Measurements from ENCODE around the gene FARSB.

DNA sequence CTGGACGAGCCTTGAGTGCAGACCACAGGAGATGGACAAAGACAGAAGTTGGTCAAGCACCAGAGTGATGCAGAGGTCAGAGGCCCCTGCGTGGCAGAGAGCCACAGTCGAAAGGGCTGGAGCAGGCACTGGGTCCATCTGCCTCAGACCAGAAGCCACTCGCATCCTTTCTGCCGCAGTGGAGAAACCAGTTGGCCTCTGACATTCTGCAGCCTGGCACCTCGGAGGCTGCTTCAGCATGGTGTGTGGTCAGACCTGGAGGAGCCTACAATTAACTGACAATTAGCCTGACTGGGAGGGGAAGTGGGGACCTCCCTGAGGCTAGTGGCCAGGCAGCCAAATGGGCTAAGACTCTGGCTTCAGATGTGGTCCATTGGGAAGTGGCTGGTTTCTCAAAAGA lies 120.4 kb downstream of the FARSB start:
- TF ChIP-seq, protein P1, sequence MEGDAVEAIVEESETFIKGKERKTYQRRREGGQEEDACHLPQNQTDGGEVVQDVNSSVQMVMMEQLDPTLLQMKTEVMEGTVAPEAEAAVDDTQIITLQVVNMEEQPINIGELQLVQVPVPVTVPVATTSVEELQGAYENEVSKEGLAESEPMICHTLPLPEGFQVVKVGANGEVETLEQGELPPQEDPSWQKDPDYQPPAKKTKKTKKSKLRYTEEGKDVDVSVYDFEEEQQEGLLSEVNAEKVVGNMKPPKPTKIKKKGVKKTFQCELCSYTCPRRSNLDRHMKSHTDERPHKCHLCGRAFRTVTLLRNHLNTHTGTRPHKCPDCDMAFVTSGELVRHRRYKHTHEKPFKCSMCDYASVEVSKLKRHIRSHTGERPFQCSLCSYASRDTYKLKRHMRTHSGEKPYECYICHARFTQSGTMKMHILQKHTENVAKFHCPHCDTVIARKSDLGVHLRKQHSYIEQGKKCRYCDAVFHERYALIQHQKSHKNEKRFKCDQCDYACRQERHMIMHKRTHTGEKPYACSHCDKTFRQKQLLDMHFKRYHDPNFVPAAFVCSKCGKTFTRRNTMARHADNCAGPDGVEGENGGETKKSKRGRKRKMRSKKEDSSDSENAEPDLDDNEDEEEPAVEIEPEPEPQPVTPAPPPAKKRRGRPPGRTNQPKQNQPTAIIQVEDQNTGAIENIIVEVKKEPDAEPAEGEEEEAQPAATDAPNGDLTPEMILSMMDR (IDR thresholded peaks at IDR 0.05): no peak
- no peak for TF ChIP-seq POLR2A (IDR thresholded peaks at IDR 0.05)

Data from uterus (tissue), 2 donors.